SK-N-SH treated with all-trans-retinoic acid at 6 μM for 48 hours (cell line): ENCODE results near the gene SCAF11.

Experiments
- SNAI2 ChIP-seq: fragments of 250-450 bp; sonication (Bioruptor Pico); IDR thresholded peaks from 2 replicates; pipeline ENCODE4 v1.5.0; 2020; ENCODE audit warnings: mild to moderate bottlenecking, moderate library complexity
- TF ChIP-seq, protein P1 (sequence below): fragments of 250-450 bp; sonication (Bioruptor Pico); IDR thresholded peaks from 2 replicates; pipeline ENCODE4 v1.8.0; 2020; ENCODE audit warnings: mild to moderate bottlenecking, moderate library complexity, borderline replicate concordance

DNA sequence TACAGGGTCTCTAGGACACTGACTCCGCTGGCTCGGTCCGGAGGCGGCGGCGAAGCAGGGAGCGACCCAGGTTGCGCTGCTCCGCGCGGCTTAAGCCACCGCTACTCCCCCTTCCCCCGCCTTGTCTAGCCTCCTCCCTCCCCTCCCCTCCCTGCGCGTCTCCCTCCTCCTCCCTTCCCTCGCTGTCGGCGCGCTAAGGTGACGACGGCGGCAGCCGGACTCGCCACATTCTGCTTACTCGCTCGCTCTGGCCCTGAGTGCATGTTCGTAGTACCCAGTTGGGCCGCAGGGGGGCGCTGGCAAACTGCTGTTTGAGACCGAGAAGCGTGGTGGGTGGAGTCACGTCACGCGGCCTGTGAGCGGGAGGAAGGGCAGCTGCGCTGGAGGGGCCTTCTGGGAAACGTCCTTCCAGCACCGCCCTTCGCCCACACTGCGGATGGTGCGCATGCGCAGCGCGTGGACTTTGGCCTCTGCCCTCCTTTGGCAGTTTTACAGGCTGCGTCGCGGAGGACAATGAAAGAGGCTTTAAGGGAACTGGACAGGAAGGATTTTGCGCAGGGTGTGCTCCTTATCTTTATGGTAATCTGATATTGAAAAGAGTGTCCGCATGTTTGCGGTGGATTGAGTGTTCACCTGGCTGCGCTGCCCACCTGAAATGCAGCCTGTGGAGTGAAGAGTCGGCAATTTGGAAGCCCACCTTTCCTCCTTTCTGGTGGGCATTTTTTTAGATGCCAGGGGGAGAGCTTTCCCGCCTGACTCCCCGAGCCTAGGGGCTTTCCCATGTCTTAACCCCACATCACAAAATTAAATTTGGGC, at the start of gene SCAF11:
- TF ChIP-seq, protein P1, sequence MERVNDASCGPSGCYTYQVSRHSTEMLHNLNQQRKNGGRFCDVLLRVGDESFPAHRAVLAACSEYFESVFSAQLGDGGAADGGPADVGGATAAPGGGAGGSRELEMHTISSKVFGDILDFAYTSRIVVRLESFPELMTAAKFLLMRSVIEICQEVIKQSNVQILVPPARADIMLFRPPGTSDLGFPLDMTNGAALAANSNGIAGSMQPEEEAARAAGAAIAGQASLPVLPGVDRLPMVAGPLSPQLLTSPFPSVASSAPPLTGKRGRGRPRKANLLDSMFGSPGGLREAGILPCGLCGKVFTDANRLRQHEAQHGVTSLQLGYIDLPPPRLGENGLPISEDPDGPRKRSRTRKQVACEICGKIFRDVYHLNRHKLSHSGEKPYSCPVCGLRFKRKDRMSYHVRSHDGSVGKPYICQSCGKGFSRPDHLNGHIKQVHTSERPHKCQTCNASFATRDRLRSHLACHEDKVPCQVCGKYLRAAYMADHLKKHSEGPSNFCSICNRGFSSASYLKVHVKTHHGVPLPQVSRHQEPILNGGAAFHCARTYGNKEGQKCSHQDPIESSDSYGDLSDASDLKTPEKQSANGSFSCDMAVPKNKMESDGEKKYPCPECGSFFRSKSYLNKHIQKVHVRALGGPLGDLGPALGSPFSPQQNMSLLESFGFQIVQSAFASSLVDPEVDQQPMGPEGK = no peak
- TF ChIP-seq SNAI2 (CRISPR knock-in tag) = no peak
